Epithelial cell of proximal tubule (primary cell): ENCODE measurements around the gene SERHL2. TPM values are rescaled to one million over a fixed set of nuclear protein-coding genes. Genes with fewer than 3 reads are reported as not detected.
A peak's percentile ranks its signal among the peaks of the same experiment; 100 is the strongest.
"Not testable (repeated sequence)": the region's sequence is repeated elsewhere in the genome, so short reads cannot be mapped to it uniquely, and the experiment has no call there.

Experiments
- DNase-seq: peaks from one replicate; pipeline ENCODE4 v3.0.0-alpha.2; 2011; ENCODE audit warnings: low read depth
- H3K4me3 ChIP-seq: 2 replicates; pipeline ENCODE4 v1.5.1; 2011; ENCODE audit warnings: low read depth, mild to moderate bottlenecking, low read length
- total RNA-seq: library from RNA; depleted of rRNA; stranded (reverse); fragments of >200 nt; gene quantifications from 2 replicates; pipeline ENCODE4 v1.2.3, GENCODE V29; 2015
- TF ChIP-seq, protein P1 (sequence below): conservative IDR thresholded peaks from 2 replicates; pipeline ENCODE4 v1.5.1; 2012; ENCODE audit warnings: low read depth, mild to moderate bottlenecking, low read length

SERHL2 gene
- total RNA-seq, 1 donor from 2014 or later = 0.23 TPM

DNA sequence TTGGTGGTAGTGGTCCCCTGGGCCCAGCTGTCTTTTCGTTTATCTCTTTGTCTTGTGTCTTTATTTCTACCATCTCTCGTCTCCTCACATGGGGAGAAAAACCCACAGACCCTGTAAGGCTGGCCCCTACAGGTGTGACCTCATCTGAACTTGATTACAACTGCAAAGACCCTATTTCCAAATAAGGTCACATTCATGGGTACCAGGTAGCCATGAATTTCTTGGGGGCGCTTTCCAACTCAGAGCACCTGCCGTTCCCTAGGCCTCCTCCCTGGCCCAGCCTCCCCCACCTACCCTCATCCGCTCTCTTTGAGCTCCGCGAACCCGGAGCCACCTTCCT, 20.1 kb upstream of the SERHL2 start:
- peak overlapping the region; percentile 38 for H3K4me3 ChIP-seq
- TF ChIP-seq, protein P1, sequence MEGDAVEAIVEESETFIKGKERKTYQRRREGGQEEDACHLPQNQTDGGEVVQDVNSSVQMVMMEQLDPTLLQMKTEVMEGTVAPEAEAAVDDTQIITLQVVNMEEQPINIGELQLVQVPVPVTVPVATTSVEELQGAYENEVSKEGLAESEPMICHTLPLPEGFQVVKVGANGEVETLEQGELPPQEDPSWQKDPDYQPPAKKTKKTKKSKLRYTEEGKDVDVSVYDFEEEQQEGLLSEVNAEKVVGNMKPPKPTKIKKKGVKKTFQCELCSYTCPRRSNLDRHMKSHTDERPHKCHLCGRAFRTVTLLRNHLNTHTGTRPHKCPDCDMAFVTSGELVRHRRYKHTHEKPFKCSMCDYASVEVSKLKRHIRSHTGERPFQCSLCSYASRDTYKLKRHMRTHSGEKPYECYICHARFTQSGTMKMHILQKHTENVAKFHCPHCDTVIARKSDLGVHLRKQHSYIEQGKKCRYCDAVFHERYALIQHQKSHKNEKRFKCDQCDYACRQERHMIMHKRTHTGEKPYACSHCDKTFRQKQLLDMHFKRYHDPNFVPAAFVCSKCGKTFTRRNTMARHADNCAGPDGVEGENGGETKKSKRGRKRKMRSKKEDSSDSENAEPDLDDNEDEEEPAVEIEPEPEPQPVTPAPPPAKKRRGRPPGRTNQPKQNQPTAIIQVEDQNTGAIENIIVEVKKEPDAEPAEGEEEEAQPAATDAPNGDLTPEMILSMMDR = no peak
- no peak for DNase-seq

DNA sequence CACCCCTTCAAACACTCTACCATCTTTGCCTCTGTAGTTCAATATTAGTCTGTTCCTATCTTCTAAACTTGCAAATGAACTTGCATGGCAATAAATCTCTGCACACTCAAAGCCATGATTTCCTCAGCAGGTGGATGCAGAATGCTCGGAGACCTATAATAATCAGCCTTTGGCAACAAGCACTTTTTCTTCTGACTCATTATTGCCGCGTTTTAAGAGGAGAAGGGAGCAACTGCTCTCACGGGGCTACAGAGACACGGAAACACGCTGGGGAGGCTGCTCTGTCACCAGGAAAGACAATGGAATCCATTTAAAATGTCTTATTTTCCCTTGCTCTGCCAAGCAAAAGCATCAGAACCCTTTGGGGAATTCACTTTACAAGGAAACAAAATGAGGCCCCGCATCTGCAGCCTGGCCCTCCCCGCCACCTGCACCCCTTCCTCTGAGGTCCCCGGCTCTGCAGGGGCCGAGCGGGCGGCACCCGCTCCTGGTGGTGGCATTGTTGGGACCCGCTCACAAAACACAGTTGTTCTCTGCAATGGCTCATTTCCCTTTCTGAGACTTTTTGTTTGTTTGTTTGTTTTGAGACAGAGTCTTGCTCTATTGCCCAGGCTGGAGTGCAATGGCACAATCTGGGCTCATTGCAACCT, 18.5 kb upstream of the SERHL2 start:
- H3K4me3 ChIP-seq, DNase-seq: not testable (repeated sequence)

DNA sequence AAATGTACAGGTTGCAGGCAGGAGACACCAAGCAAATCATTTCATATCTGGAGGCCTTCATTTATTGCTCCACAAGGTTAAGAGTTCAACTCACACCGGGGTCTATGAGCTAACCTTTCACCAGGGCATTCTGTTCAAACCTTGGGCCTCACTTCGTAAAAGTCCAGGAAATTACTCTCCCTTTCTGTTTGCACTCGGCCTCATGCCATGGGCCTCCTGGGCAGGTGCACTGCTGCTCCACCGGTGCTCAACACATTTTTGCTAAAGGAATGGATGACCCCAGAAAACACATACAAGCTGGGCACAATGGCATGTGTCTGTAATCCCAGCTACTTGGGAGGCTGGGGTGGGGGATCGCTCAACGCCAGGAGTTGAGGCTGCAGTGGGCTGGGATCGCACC, 17.6 kb upstream of the SERHL2 start:
- no peak for DNase-seq
- TF ChIP-seq, protein P1 = no peak

DNA sequence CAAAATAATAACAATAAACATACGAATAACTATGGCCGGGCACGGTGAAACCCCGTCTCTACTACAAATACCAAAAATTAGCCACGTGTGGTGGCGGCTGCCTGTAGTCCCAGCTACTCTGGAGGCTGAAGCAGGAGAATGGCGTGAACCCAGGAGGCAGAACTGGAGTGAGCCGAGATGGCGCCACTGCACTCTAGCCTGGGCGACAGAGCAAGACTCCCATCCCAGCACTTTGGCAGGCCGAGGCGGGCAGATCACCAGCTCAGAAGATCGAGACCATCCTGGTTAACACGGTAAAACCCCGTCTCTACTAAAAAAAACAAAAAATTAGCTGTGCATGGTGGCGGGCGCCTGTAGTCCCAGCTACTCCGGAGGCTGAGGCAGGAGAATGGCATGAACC, 17.1 kb upstream of the SERHL2 start:
- not testable (repeated sequence) for DNase-seq, H3K4me3 ChIP-seq

More for the DNA sequence above, 17.6 kb upstream of the SERHL2 start:
- no peak overlapping the region for H3K4me3 ChIP-seq

DNA sequence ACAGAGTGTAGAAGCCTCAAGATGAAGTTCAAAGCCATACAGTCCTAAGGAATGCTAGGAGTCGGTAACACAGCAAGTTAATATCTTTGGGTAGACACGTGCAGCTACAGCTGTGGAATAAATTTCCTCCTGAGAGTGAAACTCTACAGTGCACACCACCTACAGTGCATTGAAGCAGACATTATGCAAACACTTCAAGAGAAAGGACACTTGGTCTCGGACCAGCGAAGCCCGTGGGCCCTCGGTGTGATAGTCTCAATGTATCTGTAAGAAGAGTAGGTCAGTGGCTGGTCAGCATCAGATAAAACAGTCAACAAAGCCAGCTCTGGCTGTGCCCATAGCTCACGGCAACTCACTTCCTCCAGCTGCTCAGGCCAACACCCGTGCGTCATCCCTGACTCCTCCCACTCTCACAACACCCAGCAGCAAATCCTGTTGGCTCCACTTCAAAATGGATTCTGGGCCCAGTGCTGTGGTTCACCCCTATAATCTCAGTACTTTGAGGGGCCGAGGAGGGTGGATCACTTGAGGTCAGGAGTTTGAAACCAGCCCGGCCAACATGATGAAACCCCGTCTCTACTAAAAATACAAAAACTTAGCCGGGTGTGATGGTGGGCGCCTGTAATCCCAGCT, 16.4 kb upstream of the SERHL2 start:
- not testable (repeated sequence) for DNase-seq

DNA sequence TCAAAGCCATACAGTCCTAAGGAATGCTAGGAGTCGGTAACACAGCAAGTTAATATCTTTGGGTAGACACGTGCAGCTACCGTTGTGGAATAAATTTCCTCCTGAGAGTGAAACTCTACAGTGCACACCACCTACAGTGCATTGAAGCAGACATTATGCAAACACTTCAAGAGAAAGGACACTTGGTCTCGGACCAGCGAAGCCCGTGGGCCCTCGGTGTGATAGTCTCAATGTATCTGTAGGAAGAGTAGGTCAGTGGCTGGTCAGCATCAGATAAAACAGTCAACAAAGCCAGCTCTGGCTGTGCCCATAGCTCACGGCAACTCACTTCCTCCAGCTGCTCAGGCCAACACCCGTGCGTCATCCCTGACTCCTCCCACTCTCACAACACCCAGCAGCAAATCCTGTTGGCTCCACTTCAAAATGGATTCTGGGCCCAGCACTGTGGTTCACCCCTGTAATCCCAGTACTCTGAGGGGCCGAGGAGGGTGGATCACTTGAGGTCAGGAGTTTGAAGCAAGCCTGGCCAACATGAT, 14.5 kb upstream of the SERHL2 start:
- DNase-seq, H3K4me3 ChIP-seq: not testable (repeated sequence)

More for the DNA sequence above, 16.4 kb upstream of the SERHL2 start:
- not testable (repeated sequence) for H3K4me3 ChIP-seq

DNA sequence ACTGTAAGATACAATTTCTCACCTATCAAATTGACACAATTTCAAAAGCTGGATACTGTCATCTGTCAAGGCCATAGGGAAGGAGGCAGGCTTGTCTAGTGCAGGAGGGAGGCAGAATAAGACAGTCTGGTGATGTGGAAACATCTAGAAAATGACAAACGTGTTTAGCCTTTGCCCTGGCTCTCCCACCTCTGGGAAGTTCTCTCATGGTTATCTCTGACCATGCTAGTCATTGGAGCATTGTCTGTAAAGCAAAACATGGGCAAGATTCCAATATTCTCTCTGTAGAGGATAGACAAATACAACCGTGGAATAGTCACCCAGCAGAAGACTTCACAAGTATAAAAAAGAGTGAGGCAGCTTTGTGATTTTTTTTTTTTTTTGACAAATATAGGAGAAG, 9.1 kb upstream of the SERHL2 start:
- TF ChIP-seq, protein P1 = no peak
- DNase-seq = no peak
- no peak overlapping the region for H3K4me3 ChIP-seq

DNA sequence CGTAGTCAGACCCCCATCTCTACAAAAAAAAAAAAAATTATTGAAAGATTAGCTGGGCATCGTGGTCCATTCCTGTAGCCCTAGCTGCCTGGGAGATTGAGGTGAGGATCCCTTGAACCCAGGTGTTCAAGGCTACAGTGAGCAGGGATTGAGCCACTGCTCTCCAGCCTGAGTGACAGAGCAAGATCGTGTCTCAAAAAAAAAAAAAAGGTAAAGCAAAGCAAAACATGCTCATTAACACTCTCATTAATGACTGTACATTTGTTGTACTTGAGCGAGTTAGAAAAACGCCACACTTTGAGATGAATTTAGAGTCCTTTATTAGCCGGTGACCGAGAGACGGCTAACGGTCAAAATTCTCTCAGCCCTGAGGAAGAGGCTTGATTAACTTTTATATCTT, 6.2 kb upstream of the SERHL2 start:
- DNase-seq = no peak
- TF ChIP-seq, protein P1 = no peak

DNA sequence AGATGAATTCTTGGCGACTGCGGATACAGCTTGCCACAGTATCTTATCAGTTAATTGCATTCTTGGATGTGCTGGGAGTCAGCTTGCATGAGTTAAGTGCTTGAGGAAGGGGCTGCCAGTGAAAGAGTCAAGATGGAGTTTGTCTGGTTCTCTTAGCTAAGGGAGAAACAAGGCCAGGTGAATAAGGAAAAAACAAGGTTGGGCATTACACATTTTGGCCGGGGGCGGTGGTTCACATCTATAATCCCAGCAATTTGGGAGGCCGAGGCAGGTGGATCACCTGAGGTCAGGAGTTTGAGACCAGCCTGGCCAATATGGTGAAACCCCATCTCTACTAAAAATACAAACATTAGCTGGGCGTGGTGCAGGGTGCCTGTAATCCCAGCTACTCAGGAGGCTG, 5.6 kb upstream of the SERHL2 start:
- not testable (repeated sequence) for H3K4me3 ChIP-seq, DNase-seq

More for the DNA sequence above, 6.2 kb upstream of the SERHL2 start:
- H3K4me3 ChIP-seq = no peak overlapping the region
